GM21825 (cell line): ENCODE measurements around the gene TAS1R3.

ENCODE experiments used
- ATAC-seq: cut with Tn5 transposase; IDR thresholded peaks from one replicate; pipeline ENCODE4 v1.9.1; 2021; ENCODE audit warnings: mild to moderate bottlenecking, moderate library complexity; ENCODE audit not compliant: unreplicated experiment

TAS1R3 gene

GRCh38 chr1:1294250-1294890 lies 36.7 kb upstream of the TAS1R3 start:
- ATAC-seq = no peak

- no peak for ATAC-seq
Observed at GRCh38 chr1:1295154-1295923, 35.7 kb upstream of the TAS1R3 start.

GRCh38 chr1:1296070-1297061 lies 34.7 kb upstream of the TAS1R3 start:
- ATAC-seq = no peak

GRCh38 chr1:1297802-1298424 lies 33.2 kb upstream of the TAS1R3 start:
- no peak for ATAC-seq

GRCh38 chr1:1298861-1299685 lies 32.0 kb upstream of the TAS1R3 start:
- ATAC-seq = no peak

- no peak for ATAC-seq
Observed at GRCh38 chr1:1299686-1300351, 31.3 kb upstream of the TAS1R3 start.

GRCh38 chr1:1300352-1300739 lies 30.7 kb upstream of the TAS1R3 start:
- no peak for ATAC-seq

GRCh38 chr1:1302006-1302430 lies 29.1 kb upstream of the TAS1R3 start:
- ATAC-seq = no peak

GRCh38 chr1:1302951-1303509 lies 28.1 kb upstream of the TAS1R3 start:
- ATAC-seq = no peak

- ATAC-seq = no peak
Observed at GRCh38 chr1:1303736-1304135, 27.3 kb upstream of the TAS1R3 start.

- ATAC-seq = no peak
Observed at GRCh38 chr1:1304331-1305299, 26.5 kb upstream of the TAS1R3 start.

- no peak for ATAC-seq
Observed at GRCh38 chr1:1305300-1306069, 25.6 kb upstream of the TAS1R3 start.

GRCh38 chr1:1306070-1306660 lies 24.9 kb upstream of the TAS1R3 start:
- ATAC-seq = no peak

- no peak for ATAC-seq
Observed at GRCh38 chr1:1306661-1307260, 24.3 kb upstream of the TAS1R3 start.

GRCh38 chr1:1307261-1307922 lies 23.7 kb upstream of the TAS1R3 start:
- ATAC-seq = peak; percentile 4
